SK-N-SH (cell line): ENCODE measurements around the gene DYNC2H1.

Experiments used
- CTCF ChIP-seq: fragments of 200-600 bp; sonication (generic); IDR thresholded peaks from 2 replicates; pipeline ENCODE4 v1.6.1; 2017; ENCODE audit warnings: antibody characterized with exemption, mild to moderate bottlenecking, moderate library complexity
- EP300 ChIP-seq, 2 experiments: IDR thresholded peaks; 2 replicates each; pipeline versions ENCODE4 v1.4.0 to v1.6.1; 2012; ENCODE audit warnings: borderline replicate concordance in 1 of 2, low read depth in 1 of 2, low read length in 1 of 2
- EZH2phosphoT487 ChIP-seq: fragments of 200-600 bp; sonication (generic); IDR thresholded peaks from 2 replicates; pipeline ENCODE4 v1.6.1; 2017; ENCODE audit warnings: low read depth, mixed run types, mild to moderate bottlenecking, antibody characterized with exemption, moderate library complexity, borderline replicate concordance
- FOXM1 ChIP-seq: IDR thresholded peaks from 2 replicates; pipeline ENCODE4 v1.4.0; 2012; ENCODE audit warnings: low read depth, mild to moderate bottlenecking
- MXI1 ChIP-seq: IDR thresholded peaks from 2 replicates; pipeline ENCODE4 v1.6.1; 2012; ENCODE audit warnings: mild to moderate bottlenecking, low read depth, low read length, improper control_type of control experiment
- POLR2AphosphoS5 ChIP-seq: IDR thresholded peaks from 2 replicates; pipeline ENCODE4 v1.6.1; 2012; ENCODE audit warnings: low read depth, low read length
- RAD21 ChIP-seq: IDR thresholded peaks from 2 replicates; pipeline ENCODE4 v1.6.1; 2012; ENCODE audit warnings: mild to moderate bottlenecking, low read length
- REST ChIP-seq: IDR thresholded peaks from 2 replicates; pipeline ENCODE4 v1.6.1; 2012; ENCODE audit warnings: mild to moderate bottlenecking, low read depth, low read length, moderate library complexity
- RXRA ChIP-seq: IDR thresholded peaks from 2 replicates; pipeline ENCODE4 v1.4.0; 2012; ENCODE audit warnings: low read depth, mild to moderate bottlenecking, borderline replicate concordance
- SIN3A ChIP-seq: IDR thresholded peaks from 2 replicates; pipeline ENCODE4 v1.6.1; 2012; ENCODE audit warnings: low read depth, mild to moderate bottlenecking, low read length, moderate library complexity, borderline replicate concordance
- SMC3 ChIP-seq: IDR thresholded peaks from 2 replicates; pipeline ENCODE4 v1.6.1; 2012; ENCODE audit warnings: low read depth, low read length, improper control_type of control experiment
- TAF1 ChIP-seq: IDR thresholded peaks from 2 replicates; pipeline ENCODE4 v1.6.1; 2012; ENCODE audit warnings: low read depth, mild to moderate bottlenecking, low read length, moderate library complexity, borderline replicate concordance

DNA sequence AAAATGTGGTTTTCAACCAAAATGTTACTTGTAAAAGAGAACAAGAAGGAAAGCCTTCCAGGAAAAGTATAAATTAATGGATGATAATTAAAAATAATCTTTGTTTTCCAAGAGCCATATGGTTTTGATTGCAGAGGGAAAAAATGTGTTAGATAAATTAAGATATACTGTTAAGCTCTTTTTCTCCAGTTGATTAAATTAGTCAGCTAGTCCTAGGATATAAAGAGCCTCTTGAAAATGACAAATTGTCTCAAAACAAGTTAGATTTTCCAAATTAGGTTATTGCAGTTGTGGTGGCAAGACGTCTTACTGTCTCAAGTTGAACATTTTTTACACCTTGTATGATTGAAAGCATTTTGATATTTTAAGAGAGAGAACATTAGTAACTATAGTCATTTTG, 110.9 kb downstream of the DYNC2H1 start:
- peak in 1 of 2 experiments; percentile 45; a peak in 1 of 4 replicates for TF ChIP-seq EP300 (IDR thresholded peaks at IDR 0.05; ENCODE audit: borderline replicate concordance in 1 of 2, low read depth in 1 of 2, low read length in 1 of 2)
- TF ChIP-seq CTCF: no peak
- no peak for TF ChIP-seq TAF1
- no peak for TF ChIP-seq EZH2phosphoT487
- TF ChIP-seq SIN3A: no peak
- TF ChIP-seq MXI1: no peak
- no peak for TF ChIP-seq REST
- no peak for TF ChIP-seq FOXM1
- TF ChIP-seq POLR2AphosphoS5: no peak
- TF ChIP-seq SMC3: no peak
- no peak for TF ChIP-seq RAD21
- no peak for TF ChIP-seq RXRA
